Fibroblast of pulmonary artery (primary cell): ENCODE measurements around the gene PDIK1L.
A peak's percentile ranks its signal among the peaks of the same experiment; 100 is the strongest.

Experiments
- DNase-seq: peaks from one replicate; pipeline ENCODE4 v3.0.0-alpha.2; 2010; ENCODE audit warnings: low read depth
- H3K4me3 ChIP-seq: replicated peaks from 2 replicates; pipeline ENCODE4 v1.5.1; 2011; ENCODE audit warnings: low read depth, mild to moderate bottlenecking, control low read depth, low read length, moderate library complexity
- CTCF ChIP-seq: IDR thresholded peaks from 2 replicates; pipeline ENCODE4 v1.5.1; 2011; ENCODE audit warnings: mild to moderate bottlenecking, control low read depth, low read length, inconsistent platforms; ENCODE audit errors: missing control alignments

The PDIK1L gene

GRCh38 chr1:26138974-26139558 is 27.4 kb downstream of the PDIK1L start:
- no peak overlapping the region for H3K4me3 ChIP-seq
- TF ChIP-seq CTCF, result no peak
- DNase-seq, result no peak

DNA sequence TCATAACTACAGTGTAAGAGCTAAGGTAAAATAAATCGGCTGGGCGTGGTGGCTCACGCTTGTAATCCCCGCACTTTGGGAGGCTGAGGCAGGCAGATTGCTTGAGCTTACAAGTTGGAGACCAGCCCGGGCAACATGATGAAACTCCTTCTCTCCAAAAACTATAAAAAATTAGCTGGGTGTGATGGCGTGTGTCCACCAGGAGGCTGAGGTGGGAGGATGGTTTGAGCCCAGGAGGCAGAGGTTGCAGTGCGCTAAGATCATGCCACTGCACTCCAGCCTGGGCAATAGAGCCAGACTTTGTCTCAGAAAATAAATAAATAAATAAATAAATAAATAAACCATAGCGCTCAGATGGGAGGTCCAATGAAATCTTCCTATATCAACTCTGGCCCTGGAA is 30.5 kb downstream of the PDIK1L start:
- DNase-seq, result no peak
- no peak overlapping the region for H3K4me3 ChIP-seq
- no peak for TF ChIP-seq CTCF

DNA sequence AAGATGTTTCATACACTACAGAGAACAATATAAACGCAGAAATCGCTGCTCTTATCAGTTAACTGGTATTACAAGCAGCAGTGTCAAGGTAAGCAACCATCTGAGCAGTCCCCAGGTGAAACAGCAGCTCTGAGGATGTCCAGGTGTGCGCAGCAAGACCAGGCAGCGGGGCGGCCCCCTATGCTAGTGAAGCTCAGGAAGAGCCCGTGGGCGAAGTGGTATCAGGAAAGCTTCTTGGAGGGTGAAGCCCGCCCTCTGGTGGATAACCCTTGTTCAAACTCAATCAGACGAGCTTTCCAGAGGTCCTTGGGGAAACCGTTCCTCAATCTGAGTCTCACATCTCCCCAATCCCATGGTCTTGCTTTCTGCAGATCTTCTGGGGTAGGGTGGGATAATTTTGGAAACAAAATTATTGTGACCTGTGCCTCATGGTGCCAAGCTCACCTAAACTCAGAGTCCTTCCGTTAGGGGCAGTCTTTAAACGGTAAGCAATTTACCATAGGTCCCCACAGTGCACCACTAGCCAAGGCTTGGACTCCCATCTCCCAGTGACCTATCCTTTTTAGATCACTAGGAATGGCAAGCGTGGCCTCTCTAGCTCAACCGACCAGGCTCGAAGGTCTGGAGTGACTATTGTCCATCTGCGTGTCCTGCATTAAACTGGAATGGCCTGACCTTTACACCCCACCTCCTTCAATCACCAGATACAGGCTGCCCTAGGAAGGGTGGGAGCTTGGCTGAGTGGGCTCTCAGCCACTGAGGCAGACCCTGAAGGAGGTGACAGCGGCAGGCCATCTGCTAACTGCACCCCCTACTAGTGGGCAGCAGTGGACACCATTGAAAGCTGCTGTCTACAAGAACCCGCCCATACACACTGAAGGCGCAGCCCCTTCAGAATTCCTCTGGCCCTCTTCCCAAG is 33.7 kb downstream of the PDIK1L start:
- H3K4me3 ChIP-seq, result no peak overlapping the region
- TF ChIP-seq CTCF, result peak; percentile 76
- DNase-seq, result peak; percentile 87

GRCh38 chr1:26145960-26146294 is 34.3 kb downstream of the PDIK1L start:
- H3K4me3 ChIP-seq, result no peak overlapping the region
- no peak for TF ChIP-seq CTCF
- DNase-seq, result no peak

GRCh38 chr1:26148887-26149286 is 37.3 kb downstream of the PDIK1L start:
- H3K4me3 ChIP-seq, result no peak overlapping the region
- no peak for DNase-seq
- TF ChIP-seq CTCF, result no peak

- no peak overlapping the region for H3K4me3 ChIP-seq
- no peak for DNase-seq
- TF ChIP-seq CTCF, result no peak
Measured at GRCh38 chr1:26153966-26154532, 42.4 kb downstream of the PDIK1L start.
